NCI-H2196 (cell line): Measurements from ENCODE around the gene PSMA5.
"Not testable (repeated sequence)": the region's sequence is repeated elsewhere in the genome, so short reads cannot be mapped to it uniquely, and the experiment has no call there.

Experiments used
- DNase-seq: peaks from one replicate; lab custom pipeline; 2025; ENCODE audit not compliant: unreplicated experiment; lab: John Stamatoyannopoulos, UW

PSMA5 gene

DNA sequence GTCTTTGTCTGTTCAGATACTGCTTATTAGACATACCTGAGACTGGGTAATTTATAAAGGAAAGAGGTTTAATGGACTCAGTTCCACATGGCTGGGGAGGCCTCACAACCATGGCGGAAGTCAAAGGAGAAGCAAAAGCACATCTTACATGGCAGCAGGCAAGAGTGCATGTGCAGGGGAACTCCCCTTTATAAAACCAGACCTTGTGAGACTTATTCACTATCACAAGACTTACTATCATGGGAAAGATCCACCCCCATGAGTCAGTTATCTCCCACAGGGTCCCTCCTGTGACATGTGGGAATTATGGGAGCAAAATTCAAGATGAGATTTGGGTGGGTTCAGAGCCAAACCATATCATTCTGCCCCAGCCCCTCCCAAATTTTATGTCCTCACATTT, 7.1 kb upstream of the PSMA5 start:
- DNase-seq: no peak

DNA sequence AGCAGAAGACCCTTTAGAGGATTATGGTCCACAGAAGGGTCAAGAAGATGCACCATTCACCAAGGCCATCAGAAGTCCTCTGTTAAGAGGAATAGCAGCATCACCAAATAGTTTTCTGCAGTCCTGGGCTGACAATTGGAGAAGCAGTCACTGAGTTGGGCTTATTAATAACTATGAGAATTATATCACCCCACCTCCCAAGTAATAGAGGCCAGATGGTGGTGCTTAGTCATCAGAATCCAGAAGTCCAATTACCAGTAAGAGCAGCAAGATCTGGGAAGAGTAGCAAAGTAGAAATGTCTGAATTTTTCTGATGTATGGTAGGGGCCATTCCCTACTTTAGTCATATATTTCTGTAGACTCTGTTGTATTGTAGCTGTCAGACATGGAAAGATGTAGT, 6.1 kb upstream of the PSMA5 start:
- DNase-seq: no peak

- no peak for DNase-seq
Measured at GRCh38 chr1:109427171-109427467, 871 bp upstream of the PSMA5 start.

DNA sequence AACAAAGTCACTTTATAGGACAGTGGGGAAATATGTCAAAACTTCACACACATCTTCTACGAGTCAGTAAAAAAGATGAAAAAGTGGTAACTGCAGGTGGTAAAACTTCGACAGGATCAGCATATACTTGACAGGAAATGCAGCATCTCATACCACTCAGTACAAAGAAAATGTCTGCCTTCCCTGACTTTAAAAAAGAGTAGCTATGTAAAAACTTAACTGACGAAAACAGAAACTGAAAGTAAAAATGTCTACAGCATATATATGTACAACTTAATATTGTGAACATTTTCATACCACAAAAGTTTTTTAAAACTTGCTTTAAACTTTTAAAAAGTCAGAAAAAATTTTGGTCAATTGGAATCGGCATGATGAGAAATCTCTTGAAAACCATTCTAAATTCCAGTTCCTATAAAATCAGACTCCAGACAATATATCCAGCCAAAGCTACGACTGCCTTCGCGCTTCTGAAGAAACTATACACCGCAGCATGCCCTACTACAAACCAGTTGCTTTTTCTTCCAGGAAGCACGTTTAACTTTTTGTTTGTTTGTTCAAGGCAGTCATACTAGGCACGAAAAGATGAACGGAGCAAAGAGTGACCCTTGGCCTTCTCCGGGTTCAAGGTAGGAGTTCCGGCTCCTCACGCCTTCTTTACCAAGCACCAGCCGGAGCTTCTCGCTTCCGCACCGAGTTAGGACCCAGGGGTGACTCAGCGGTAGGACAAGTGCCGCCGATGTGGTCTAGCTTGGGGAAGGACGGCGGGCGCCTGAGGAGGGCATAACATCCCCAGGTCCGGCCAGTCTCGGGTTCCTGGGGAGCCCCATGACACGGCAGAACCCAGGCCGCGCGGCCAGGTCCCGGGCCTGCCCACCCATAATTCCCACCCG, 612 bp downstream of the PSMA5 start:
- DNase-seq: peak; percentile 21

DNA sequence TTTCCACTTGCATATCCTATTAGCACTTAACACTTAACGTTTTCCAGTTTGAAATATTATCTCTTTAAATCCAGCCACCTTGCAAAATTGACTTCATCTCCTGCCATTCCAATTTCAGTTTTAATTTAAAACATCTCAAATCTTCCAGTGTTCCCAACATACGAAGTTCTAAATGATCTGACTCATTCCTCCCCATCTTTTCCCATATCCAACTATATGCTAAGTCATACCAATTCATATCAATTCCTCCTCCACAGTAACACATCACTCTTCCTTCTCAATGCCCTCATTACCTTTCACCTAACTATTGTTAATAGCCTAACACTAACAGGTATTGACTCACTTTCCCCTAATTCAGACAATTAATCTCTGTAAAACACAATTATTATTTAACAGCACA, 2.8 kb downstream of the PSMA5 start:
- no peak for DNase-seq

GRCh38 chr1:109412551-109412950, 13.7 kb downstream of the PSMA5 start:
- no peak for DNase-seq

GRCh38 chr1:109404838-109405237, 21.4 kb downstream of the PSMA5 start:
- no peak for DNase-seq

GRCh38 chr1:109402025-109402424, 24.2 kb downstream of the PSMA5 start:
- DNase-seq: no peak

GRCh38 chr1:109400035-109400655, 26.1 kb downstream of the PSMA5 start:
- no peak for DNase-seq

- peak; percentile 80 for DNase-seq
Measured at GRCh38 chr1:109399326-109399957, 26.8 kb downstream of the PSMA5 start.

DNA sequence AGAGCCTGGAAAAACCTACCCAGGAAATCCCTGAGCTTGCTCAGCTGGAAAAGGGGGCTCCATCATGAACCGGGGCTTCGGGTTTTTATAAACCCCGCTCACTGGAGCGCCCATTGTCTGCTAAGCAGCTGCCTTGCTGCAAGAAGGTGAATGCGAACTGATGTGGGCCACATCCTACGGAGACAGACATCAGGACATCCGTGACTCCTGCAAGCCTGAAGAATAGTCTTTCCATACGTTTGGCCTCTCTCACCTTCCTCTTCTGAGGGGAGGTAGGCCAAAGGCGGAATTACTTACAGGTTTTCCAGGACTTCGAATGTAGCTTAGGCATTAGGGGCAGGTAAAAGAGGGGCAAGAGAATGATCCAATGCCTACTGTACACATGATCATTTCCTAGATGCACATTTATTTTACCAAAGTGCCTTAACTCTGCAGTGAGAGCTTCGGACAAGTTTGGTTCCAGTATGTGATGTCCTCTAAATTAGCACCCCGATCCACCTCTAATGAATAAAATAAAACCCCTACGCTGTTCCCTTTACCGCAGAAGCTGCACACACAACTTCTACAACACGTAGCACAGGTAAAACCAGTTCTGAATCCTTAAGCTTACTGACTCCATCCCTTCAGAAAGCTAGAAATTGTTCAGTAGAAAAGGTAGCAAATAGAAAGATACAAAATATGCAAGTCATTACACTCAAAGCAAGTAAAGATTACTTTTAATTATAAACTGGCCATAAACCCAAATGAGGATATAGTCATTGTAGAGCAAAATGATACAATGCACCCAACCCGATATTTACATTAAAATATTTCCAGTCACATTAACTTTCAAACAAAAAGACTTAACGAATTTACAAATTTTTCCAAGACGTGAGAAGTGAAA, 27.7 kb downstream of the PSMA5 start:
- DNase-seq: no peak

DNA sequence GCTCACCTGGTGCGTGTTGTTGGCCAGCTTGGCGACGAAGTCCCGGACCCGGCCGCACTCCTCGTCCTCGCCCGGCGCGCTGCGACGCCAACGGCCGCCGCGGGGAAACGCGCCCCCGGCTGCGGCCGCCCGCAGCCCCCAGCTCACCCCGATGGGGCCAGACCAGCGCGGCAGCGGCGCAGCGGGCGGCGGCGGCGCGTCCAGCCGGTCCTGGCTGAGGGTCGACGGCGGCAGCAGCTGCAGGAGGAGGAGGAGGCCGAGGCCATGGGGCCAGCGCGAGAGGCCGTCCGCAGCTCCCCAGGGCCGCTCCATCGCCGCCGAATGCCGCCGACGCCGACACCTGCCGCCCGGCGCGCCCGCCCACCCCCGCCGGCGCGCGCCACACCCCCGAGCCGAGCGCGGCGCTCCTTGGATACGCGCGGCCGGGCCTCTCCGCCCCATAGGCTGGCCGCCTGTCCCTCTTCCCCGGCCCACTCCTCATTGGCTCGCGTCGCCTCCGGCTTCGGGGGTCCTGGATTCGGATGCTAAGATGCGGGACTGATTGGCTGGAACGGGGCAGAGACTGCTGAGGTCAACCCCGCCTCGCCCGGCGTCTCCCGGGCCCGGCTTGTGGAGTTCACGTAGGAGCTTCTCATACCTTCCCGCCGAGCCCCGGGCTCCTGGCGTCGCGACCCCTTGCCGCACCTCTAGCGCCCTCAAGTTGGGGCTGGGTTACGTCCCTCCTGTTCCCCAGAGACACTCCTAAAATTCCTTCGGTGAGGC, 28.5 kb downstream of the PSMA5 start, which contains the start of gene SORT1:
SORT1 (minus strand) TSS at position 338 of the 762 bp plus-strand sequence; CDS start at position 312, 26 bp downstream.
- peak; percentile 92 for DNase-seq

DNA sequence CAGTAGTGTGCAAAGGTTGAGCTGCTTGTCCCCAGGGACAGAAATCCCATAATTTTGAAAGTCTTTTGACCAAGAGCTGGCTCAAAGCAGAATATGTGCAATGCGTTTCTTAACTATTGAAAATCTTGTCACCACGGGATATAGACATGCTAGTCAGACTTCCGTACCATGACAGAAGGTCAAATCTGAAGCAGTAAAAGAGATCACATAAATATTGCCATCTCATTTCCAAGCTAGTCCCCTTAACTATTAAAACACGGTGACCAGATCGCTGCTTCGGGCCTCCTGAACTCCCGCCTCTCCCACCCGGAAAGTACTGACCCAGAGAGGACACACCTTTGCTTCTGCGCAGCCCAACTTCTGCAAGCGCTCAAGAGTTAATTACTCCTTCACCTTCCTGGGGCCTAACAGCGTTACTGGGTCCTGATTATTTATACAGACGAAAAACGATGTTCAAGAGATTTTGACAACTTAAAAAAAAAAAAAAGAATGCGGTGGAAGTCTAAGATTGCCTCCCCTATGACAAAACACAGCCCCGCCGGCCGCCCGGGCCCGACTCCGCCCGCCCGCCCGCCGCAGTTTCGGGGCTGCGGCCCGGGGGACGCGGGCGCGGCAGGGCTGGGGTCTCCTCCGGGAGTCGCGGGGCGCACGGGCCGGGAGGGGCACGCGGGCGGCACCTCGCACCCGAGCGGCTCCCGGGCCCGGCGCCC, 29.2 kb downstream of the PSMA5 start:
- DNase-seq: no peak

DNA sequence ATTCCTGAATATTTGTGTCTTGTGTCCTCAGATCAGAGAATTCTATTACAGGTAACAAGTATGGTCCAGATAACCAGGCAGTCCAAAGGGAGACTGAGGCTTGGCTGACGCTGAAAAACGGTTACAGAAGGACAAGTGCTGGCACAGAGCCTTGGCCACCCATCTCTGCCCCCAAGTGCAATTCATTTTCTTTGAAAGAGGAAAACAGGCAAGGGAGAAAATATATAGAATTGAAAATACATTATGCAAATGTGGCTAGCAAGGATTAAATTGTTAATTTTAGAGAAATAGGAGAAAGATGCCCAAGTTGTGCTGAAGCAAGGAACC, 29.8 kb downstream of the PSMA5 start:
- DNase-seq: no peak

GRCh38 chr1:109395602-109396512, 30.4 kb downstream of the PSMA5 start:
- DNase-seq: no peak

GRCh38 chr1:109395282-109395599, 31.0 kb downstream of the PSMA5 start:
- DNase-seq: not testable (repeated sequence)

GRCh38 chr1:109394591-109395281, 31.5 kb downstream of the PSMA5 start:
- DNase-seq: no peak

GRCh38 chr1:109393617-109394233, 32.5 kb downstream of the PSMA5 start:
- DNase-seq: no peak
